ENCODE results near the gene TMEM89. TPM values are rescaled to one million over a fixed set of nuclear protein-coding genes. Genes with fewer than 3 reads are reported as not detected.

The TMEM89 gene
- total RNA-seq, 1 experiment from 2014 or later = not detected

- no peak for ATAC-seq
- ChIA-PET CTCF (no interaction called here), POLR2A (no interaction called here)
- H3K27me3 ChIP-seq (ENCODE audit: control insufficient read depth, insufficient read depth, low read length) = no peaks in the 10 kb centered on the region
- no TSS peak for BruUV-seq (replicated peaks)
- no peak for DNase-seq (ENCODE audit: low read depth, low spot score)
- no peaks in the 10 kb centered on the region for H3K9me3 ChIP-seq (ENCODE audit: control insufficient read depth, insufficient read depth, low read depth, low read length)
- in situ Hi-C loops (cut with HindIII; ENCODE audit: low pct_unique_long_range_greater_than_20kb, low sequenced_read_pairs) = no loop called here
- no peak for TF ChIP-seq TCF7L2 (IDR thresholded peaks at IDR 0.05; ENCODE audit: low read depth, low read length)
- TF ChIP-seq SIN3A (IDR thresholded peaks at IDR 0.05; ENCODE audit: borderline replicate concordance, insufficient read depth, low read depth, low read length) = no peak
- TF ChIP-seq, protein P1, sequence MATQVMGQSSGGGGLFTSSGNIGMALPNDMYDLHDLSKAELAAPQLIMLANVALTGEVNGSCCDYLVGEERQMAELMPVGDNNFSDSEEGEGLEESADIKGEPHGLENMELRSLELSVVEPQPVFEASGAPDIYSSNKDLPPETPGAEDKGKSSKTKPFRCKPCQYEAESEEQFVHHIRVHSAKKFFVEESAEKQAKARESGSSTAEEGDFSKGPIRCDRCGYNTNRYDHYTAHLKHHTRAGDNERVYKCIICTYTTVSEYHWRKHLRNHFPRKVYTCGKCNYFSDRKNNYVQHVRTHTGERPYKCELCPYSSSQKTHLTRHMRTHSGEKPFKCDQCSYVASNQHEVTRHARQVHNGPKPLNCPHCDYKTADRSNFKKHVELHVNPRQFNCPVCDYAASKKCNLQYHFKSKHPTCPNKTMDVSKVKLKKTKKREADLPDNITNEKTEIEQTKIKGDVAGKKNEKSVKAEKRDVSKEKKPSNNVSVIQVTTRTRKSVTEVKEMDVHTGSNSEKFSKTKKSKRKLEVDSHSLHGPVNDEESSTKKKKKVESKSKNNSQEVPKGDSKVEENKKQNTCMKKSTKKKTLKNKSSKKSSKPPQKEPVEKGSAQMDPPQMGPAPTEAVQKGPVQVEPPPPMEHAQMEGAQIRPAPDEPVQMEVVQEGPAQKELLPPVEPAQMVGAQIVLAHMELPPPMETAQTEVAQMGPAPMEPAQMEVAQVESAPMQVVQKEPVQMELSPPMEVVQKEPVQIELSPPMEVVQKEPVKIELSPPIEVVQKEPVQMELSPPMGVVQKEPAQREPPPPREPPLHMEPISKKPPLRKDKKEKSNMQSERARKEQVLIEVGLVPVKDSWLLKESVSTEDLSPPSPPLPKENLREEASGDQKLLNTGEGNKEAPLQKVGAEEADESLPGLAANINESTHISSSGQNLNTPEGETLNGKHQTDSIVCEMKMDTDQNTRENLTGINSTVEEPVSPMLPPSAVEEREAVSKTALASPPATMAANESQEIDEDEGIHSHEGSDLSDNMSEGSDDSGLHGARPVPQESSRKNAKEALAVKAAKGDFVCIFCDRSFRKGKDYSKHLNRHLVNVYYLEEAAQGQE (IDR thresholded peaks at IDR 0.05; ENCODE audit: insufficient read depth in 1 of 2, low read depth in 2 of 2, low read length in 1 of 2) = no peak
- TF ChIP-seq POLR2AphosphoS5 (IDR thresholded peaks at IDR 0.05; ENCODE audit: low read depth, low read length) = no peak
- no peak for TF ChIP-seq CTCF (IDR thresholded peaks at IDR 0.05)
- H3K36me3 ChIP-seq (ENCODE audit: control insufficient read depth, insufficient read depth, low read length) = no peaks in the 10 kb centered on the region
- no peaks in the 10 kb centered on the region for H3K4me1 ChIP-seq (ENCODE audit: control insufficient read depth, insufficient read depth, low read length)
- no peak overlapping the region for H3K4me3 ChIP-seq (ENCODE audit: low read depth in 2 of 2, low read length in 2 of 2)
- intact Hi-C loops (cut with micrococcal nuclease; ENCODE audit: unreplicated experiment) = no loop called here
- no peak overlapping the region for H3K27ac ChIP-seq (ENCODE audit: low read length)
Observed at GRCh38 chr3:48647714-48648113, 26.1 kb upstream of the TMEM89 start.

DNA sequence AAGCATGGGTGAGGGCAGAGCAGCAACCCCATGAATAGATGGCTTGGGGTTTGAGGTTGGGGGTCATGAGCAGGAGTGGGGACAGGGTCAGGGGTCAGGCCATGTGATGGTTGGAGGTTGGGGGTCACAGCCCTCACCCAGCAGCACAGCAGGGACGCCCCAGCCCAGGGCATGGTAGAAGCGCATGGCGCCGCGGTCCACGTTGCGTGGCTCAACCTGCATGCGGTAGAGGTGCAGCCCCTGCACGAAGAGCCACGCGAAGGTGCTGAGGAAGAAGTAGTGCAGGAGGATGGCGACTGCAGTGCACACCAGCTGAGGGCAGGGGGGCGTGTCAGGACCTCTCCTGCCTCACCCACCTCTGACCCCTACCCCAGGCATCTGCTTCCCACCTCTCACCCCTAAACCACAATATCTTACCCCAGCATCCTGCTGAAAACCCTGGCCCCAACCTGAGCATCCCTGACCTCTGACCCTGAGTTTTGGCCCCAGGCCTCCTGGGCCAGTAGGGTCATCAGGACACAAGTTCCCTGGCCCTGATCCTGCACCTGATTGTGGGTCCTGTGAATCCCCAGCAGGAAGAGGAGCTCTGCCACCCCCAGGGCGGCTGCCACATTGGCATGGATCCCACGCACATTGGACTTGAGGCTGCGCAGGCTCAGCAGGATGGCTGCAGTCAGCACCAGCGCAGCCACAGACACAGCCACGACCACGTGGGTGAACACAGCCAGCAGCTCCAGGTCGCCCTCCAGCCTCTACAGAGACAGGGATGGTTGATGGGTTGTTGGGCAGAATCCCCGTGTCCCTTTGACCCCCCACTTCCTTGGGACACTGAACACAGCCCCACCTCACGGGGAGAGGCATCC is 23.6 kb upstream of the TMEM89 start:
- CTCF ChIA-PET = interaction anchor here (0.6 to 0.8 kb wide), 2 partner anchors 9 to 165 kb away, joined by 3 to 5 read pairs; no protein-coding TSS in a partner anchor
- POLR2A ChIA-PET = no interaction called here
- intact Hi-C loops (cut with micrococcal nuclease; ENCODE audit: unreplicated experiment) = no loop called here

More for the DNA sequence above, 23.6 kb upstream of the TMEM89 start:
- H3K4me3 ChIP-seq (ENCODE audit: low read depth in 2 of 2, low read length in 2 of 2) = no peak overlapping the region
- H3K27me3 ChIP-seq (ENCODE audit: control insufficient read depth, insufficient read depth, low read length) = no peaks in the 10 kb centered on the region
- TF ChIP-seq CTCF (IDR thresholded peaks at IDR 0.05) = no peak
- TF ChIP-seq, protein P1 (IDR thresholded peaks at IDR 0.05; ENCODE audit: insufficient read depth in 1 of 2, low read depth in 2 of 2, low read length in 1 of 2) = no peak
- no peak for TF ChIP-seq TCF7L2 (IDR thresholded peaks at IDR 0.05; ENCODE audit: low read depth, low read length)
- TF ChIP-seq SIN3A (IDR thresholded peaks at IDR 0.05; ENCODE audit: borderline replicate concordance, insufficient read depth, low read depth, low read length) = no peak
- no peak for TF ChIP-seq POLR2AphosphoS5 (IDR thresholded peaks at IDR 0.05; ENCODE audit: low read depth, low read length)
- H3K27ac ChIP-seq (ENCODE audit: low read length) = no peak overlapping the region
- H3K36me3 ChIP-seq (ENCODE audit: control insufficient read depth, insufficient read depth, low read length) = no peaks in the 10 kb centered on the region
- no peaks in the 10 kb centered on the region for H3K9me3 ChIP-seq (ENCODE audit: control insufficient read depth, insufficient read depth, low read depth, low read length)
- BruUV-seq (replicated peaks) = no TSS peak
- no peak for ATAC-seq
- in situ Hi-C loops (cut with HindIII; ENCODE audit: low pct_unique_long_range_greater_than_20kb, low sequenced_read_pairs) = no loop called here
- no peak for DNase-seq (ENCODE audit: low read depth, low spot score)
- H3K4me1 ChIP-seq (ENCODE audit: control insufficient read depth, insufficient read depth, low read length) = no peaks in the 10 kb centered on the region

Measured in Panc1 (cell line).